Cardiac muscle cell (in vitro differentiated cells and primary cell): ENCODE results near the gene LRRC30. TPM values are rescaled to one million over a fixed set of nuclear protein-coding genes. Genes with fewer than 3 reads are reported as not detected.

Source experiments
- DNase-seq, 2 donors: peaks; one replicate each; pipeline versions ENCODE4 v3.0.0 to v3.0.0-alpha.2; 2010 to 2017; ENCODE audit warnings: low read depth in 1 of 2, low spot score in 1 of 2
- H3K27ac ChIP-seq: fragments of 200-600 bp; sonication (generic); 2 replicates; pipeline ENCODE4 v1.5.1; 2016
- H3K27me3 ChIP-seq: fragments of 200-600 bp; sonication (generic); 2 replicates; pipeline ENCODE4 v1.6.0; 2016; ENCODE audit warnings: control low read depth
- H3K36me3 ChIP-seq: fragments of 200-600 bp; sonication (generic); 2 replicates; pipeline ENCODE4 v1.5.1; 2016; ENCODE audit warnings: control low read depth
- H3K4me1 ChIP-seq: fragments of 200-600 bp; sonication (generic); 2 replicates; pipeline ENCODE4 v1.8.1; 2017; ENCODE audit warnings: low read depth, mild to moderate bottlenecking, mixed run types
- H3K4me3 ChIP-seq: fragments of 200-600 bp; sonication (generic); 2 replicates; pipeline ENCODE4 v1.5.1; 2016; ENCODE audit warnings: mild to moderate bottlenecking
- H3K9me3 ChIP-seq: fragments of 200-600 bp; sonication (generic); 2 replicates; pipeline ENCODE4 v1.5.1; 2017; ENCODE audit warnings: low read depth, mild to moderate bottlenecking, control low read depth
- CTCF ChIP-seq: IDR thresholded peaks from 2 replicates; pipeline ENCODE4 v1.5.1; 2012; ENCODE audit warnings: low read depth, mild to moderate bottlenecking, low read length
- polyA plus RNA-seq: library from polyadenylated mRNA; unstranded; fragments of >200 nt; fragmentation: Nextera tagmentation; extraction: Ambion mirVana; gene quantifications from 2 replicates; pipeline ENCODE4 v1.2.1, GENCODE V29; 2016
- total RNA-seq: library from RNA; depleted of rRNA; stranded (reverse); fragments of >200 nt; gene quantifications from 2 replicates; pipeline ENCODE4 v1.2.3, GENCODE V29; 2016

LRRC30 gene
- total RNA-seq (not detected in 2 replicates), polyA plus RNA-seq (not detected in 2 replicates)

GRCh38 chr18:7230626-7231349 is at the start of gene LRRC30:
LRRC30 (plus strand) TSS chr18:7231089; CDS start chr18:7231139, 50 bp downstream.
- no peaks in the 10 kb centered on the region for H3K36me3 ChIP-seq
- H3K9me3 ChIP-seq = no peaks in the 10 kb centered on the region
- no peak for DNase-seq
- TF ChIP-seq CTCF = no peak
- H3K4me3 ChIP-seq = no peak within 1 kb of the TSS
- peaks cover 30% of the 10 kb centered on the region for H3K4me1 ChIP-seq
- H3K27ac ChIP-seq = no peak within 1 kb of the TSS
- no peaks in the 10 kb centered on the region for H3K27me3 ChIP-seq

GRCh38 chr18:7185701-7186100 is 45.2 kb upstream of the LRRC30 start:
- H3K9me3 ChIP-seq = no peaks in the 10 kb centered on the region
- TF ChIP-seq CTCF = no peak
- H3K4me1 ChIP-seq = no peaks in the 10 kb centered on the region
- H3K36me3 ChIP-seq = no peaks in the 10 kb centered on the region
- H3K27ac ChIP-seq = no peak overlapping the region
- no peaks in the 10 kb centered on the region for H3K27me3 ChIP-seq
- H3K4me3 ChIP-seq = no peak overlapping the region
- DNase-seq = no peak

- no peaks in the 10 kb centered on the region for H3K4me1 ChIP-seq
- no peak overlapping the region for H3K27ac ChIP-seq
- DNase-seq = no peak
- no peak overlapping the region for H3K4me3 ChIP-seq
- no peaks in the 10 kb centered on the region for H3K9me3 ChIP-seq
- no peaks in the 10 kb centered on the region for H3K36me3 ChIP-seq
- TF ChIP-seq CTCF = no peak
- H3K27me3 ChIP-seq = no peaks in the 10 kb centered on the region
Measured at GRCh38 chr18:7190547-7191156, 40.2 kb upstream of the LRRC30 start.

GRCh38 chr18:7191736-7192135 is 39.2 kb upstream of the LRRC30 start:
- no peaks in the 10 kb centered on the region for H3K36me3 ChIP-seq
- no peaks in the 10 kb centered on the region for H3K9me3 ChIP-seq
- no peak overlapping the region for H3K27ac ChIP-seq
- H3K4me3 ChIP-seq = no peak overlapping the region
- no peak for DNase-seq
- no peaks in the 10 kb centered on the region for H3K27me3 ChIP-seq
- no peak for TF ChIP-seq CTCF
- H3K4me1 ChIP-seq = no peaks in the 10 kb centered on the region

- H3K9me3 ChIP-seq = no peaks in the 10 kb centered on the region
- no peaks in the 10 kb centered on the region for H3K36me3 ChIP-seq
- DNase-seq = no peak
- H3K4me1 ChIP-seq = peaks cover 7% of the 10 kb centered on the region
- no peaks in the 10 kb centered on the region for H3K27me3 ChIP-seq
- TF ChIP-seq CTCF = no peak
- H3K27ac ChIP-seq = no peak overlapping the region
- H3K4me3 ChIP-seq = no peak overlapping the region
Measured at GRCh38 chr18:7195266-7195665, 35.6 kb upstream of the LRRC30 start.
